Cardiac muscle cell (in vitro differentiated cells and primary cell): Measurements from ENCODE around the gene C12orf76. TPM values are rescaled to one million over a fixed set of nuclear protein-coding genes. Genes with fewer than 3 reads are reported as not detected.
"Not testable (repeated sequence)": the region's sequence is repeated elsewhere in the genome, so short reads cannot be mapped to it uniquely, and the experiment has no call there.

Experiments
- DNase-seq, 2 donors: peaks; one replicate each; pipeline versions ENCODE4 v3.0.0 to v3.0.0-alpha.2; 2010 to 2017; ENCODE audit warnings: low read depth in 1 of 2, low spot score in 1 of 2
- H3K27ac ChIP-seq: fragments of 200-600 bp; sonication (generic); 2 replicates; pipeline ENCODE4 v1.5.1; 2016
- H3K27me3 ChIP-seq: fragments of 200-600 bp; sonication (generic); 2 replicates; pipeline ENCODE4 v1.6.0; 2016; ENCODE audit warnings: control low read depth
- H3K36me3 ChIP-seq: fragments of 200-600 bp; sonication (generic); 2 replicates; pipeline ENCODE4 v1.5.1; 2016; ENCODE audit warnings: control low read depth
- H3K4me1 ChIP-seq: fragments of 200-600 bp; sonication (generic); 2 replicates; pipeline ENCODE4 v1.8.1; 2017; ENCODE audit warnings: low read depth, mild to moderate bottlenecking, mixed run types
- H3K4me3 ChIP-seq: fragments of 200-600 bp; sonication (generic); 2 replicates; pipeline ENCODE4 v1.5.1; 2016; ENCODE audit warnings: mild to moderate bottlenecking
- H3K9me3 ChIP-seq: fragments of 200-600 bp; sonication (generic); 2 replicates; pipeline ENCODE4 v1.5.1; 2017; ENCODE audit warnings: low read depth, mild to moderate bottlenecking, control low read depth
- CTCF ChIP-seq: IDR thresholded peaks from 2 replicates; pipeline ENCODE4 v1.5.1; 2012; ENCODE audit warnings: low read depth, mild to moderate bottlenecking, low read length
- polyA plus RNA-seq: library from polyadenylated mRNA; unstranded; fragments of >200 nt; fragmentation: Nextera tagmentation; extraction: Ambion mirVana; gene quantifications from 2 replicates; pipeline ENCODE4 v1.2.1, GENCODE V29; 2016
- total RNA-seq: library from RNA; depleted of rRNA; stranded (reverse); fragments of >200 nt; gene quantifications from 2 replicates; pipeline ENCODE4 v1.2.3, GENCODE V29; 2016

C12orf76 gene
- total RNA-seq: 24.8 and 25.0 TPM in 2 replicates
- 14.9 and 19.8 TPM in 2 replicates for polyA plus RNA-seq

- Histone ChIP-seq H3K27me3 (no peaks in the 10 kb centered on the region), H3K9me3 (no peaks in the 10 kb centered on the region), H3K27ac (no peak within 1 kb of the TSS), H3K36me3 (no peaks in the 10 kb centered on the region), H3K4me1 (no peaks in the 10 kb centered on the region), H3K4me3 (peak within 1 kb of the TSS; percentile 55)
- DNase-seq: peak; percentile 93 to 98
- TF ChIP-seq CTCF: no peak
These were observed at the start of gene C12orf76 for GRCh38 chr12:110048242-110049027. C12orf76 (minus strand) TSS chr12:110048522; CDS start chr12:110048495, 27 bp downstream.

- no peak for DNase-seq
- no peak for TF ChIP-seq CTCF
- H3K9me3 ChIP-seq: no peaks in the 10 kb centered on the region
- H3K27me3 ChIP-seq: no peaks in the 10 kb centered on the region
- no peak overlapping the region for H3K4me3 ChIP-seq
- H3K27ac ChIP-seq: no peak overlapping the region
- no peaks in the 10 kb centered on the region for H3K4me1 ChIP-seq
- H3K36me3 ChIP-seq: no peaks in the 10 kb centered on the region
These were observed 45.4 kb upstream of the C12orf76 start for GRCh38 chr12:110093631-110094311.

- Histone ChIP-seq H3K36me3 (no peaks in the 10 kb centered on the region), H3K9me3 (no peaks in the 10 kb centered on the region), H3K27ac (no peak overlapping the region), H3K4me3 (no peak overlapping the region), H3K4me1 (no peaks in the 10 kb centered on the region), H3K27me3 (no peaks in the 10 kb centered on the region)
- DNase-seq: no peak
- TF ChIP-seq CTCF: no peak
These were observed 42.9 kb upstream of the C12orf76 start for GRCh38 chr12:110091136-110091711.

GRCh38 chr12:110090266-110091135 lies 42.2 kb upstream of the C12orf76 start:
- Histone ChIP-seq H3K9me3 (no peaks in the 10 kb centered on the region), H3K4me3 (no peak overlapping the region), H3K27me3 (no peaks in the 10 kb centered on the region), H3K36me3 (no peaks in the 10 kb centered on the region), H3K4me1 (no peaks in the 10 kb centered on the region), H3K27ac (no peak overlapping the region)
- DNase-seq: no peak
- no peak for TF ChIP-seq CTCF

- no peaks in the 10 kb centered on the region for H3K36me3 ChIP-seq
- TF ChIP-seq CTCF: no peak
- no peak for DNase-seq
These were observed 40.6 kb upstream of the C12orf76 start for GRCh38 chr12:110088936-110089335.

GRCh38 chr12:110088216-110088615 lies 39.9 kb upstream of the C12orf76 start:
- not testable (repeated sequence) for DNase-seq, H3K27me3 ChIP-seq, H3K36me3 ChIP-seq, H3K27ac ChIP-seq, H3K4me1 ChIP-seq, H3K4me3 ChIP-seq, H3K9me3 ChIP-seq

More at GRCh38 chr12:110088936-110089335, 40.6 kb upstream of the C12orf76 start:
- H3K27me3 ChIP-seq: no peaks in the 10 kb centered on the region
- H3K9me3 ChIP-seq: no peaks in the 10 kb centered on the region
- no peaks in the 10 kb centered on the region for H3K4me1 ChIP-seq
- no peak overlapping the region for H3K27ac ChIP-seq
- no peak overlapping the region for H3K4me3 ChIP-seq
